WTC11 (cell line): ENCODE results near the gene TNK1.

Experiments used
- CTCF ChIP-seq: fragments of 200-600 bp; IDR thresholded peaks from 2 replicates; pipeline ENCODE4 v1.8.0; 2022; ENCODE audit warnings: antibody characterized with exemption
- ERG ChIP-seq: fragments of 250-450 bp; sonication (Bioruptor Pico); IDR thresholded peaks from 2 replicates; pipeline ENCODE4 v1.8.0; 2021; ENCODE audit warnings: mild to moderate bottlenecking
- KAT7 ChIP-seq: sonication (generic); formaldehyde crosslinking; IDR thresholded peaks from 2 replicates; pipeline ENCODE4 v1.8.1; 2023; ENCODE audit warnings: missing genetic modification reagents, mild to moderate bottlenecking, borderline replicate concordance
- SMAD3 ChIP-seq: sonication (generic); formaldehyde crosslinking; IDR thresholded peaks from 2 replicates; pipeline ENCODE4 v1.8.0; 2022; ENCODE audit warnings: missing genetic modification reagents, mild to moderate bottlenecking, borderline replicate concordance
- TF ChIP-seq, protein P1 (sequence below): sonication (generic); formaldehyde crosslinking; IDR thresholded peaks from 2 replicates; pipeline ENCODE4 v1.8.1; 2023; ENCODE audit warnings: mild to moderate bottlenecking, missing genetic modification reagents, borderline replicate concordance

DNA sequence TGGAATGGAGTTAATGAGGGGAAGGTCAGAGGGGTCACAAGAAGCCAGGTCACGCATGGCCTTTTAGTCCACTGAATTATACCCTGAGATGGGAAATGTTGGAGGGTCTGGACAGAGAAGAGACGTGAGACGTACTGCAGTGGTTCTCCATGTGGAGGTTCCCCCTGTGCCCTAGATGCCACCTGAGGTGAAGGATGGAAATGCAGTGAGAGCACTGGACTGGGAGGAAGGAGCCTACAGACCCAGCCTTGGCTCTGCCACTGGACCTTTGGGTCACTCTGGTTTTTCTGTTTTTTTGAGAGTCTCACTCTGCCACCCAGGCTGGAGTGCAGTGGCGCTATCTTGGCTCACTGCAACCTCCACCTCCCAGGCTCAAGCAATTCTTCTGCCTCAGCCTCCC lies 15.3 kb downstream of the TNK1 start:
- TF ChIP-seq ERG (CRISPR knock-in tag) (no peak), CTCF (no peak), SMAD3 (CRISPR knock-in tag) (no peak), KAT7 (CRISPR knock-in tag) (no peak)
- TF ChIP-seq, protein P1, sequence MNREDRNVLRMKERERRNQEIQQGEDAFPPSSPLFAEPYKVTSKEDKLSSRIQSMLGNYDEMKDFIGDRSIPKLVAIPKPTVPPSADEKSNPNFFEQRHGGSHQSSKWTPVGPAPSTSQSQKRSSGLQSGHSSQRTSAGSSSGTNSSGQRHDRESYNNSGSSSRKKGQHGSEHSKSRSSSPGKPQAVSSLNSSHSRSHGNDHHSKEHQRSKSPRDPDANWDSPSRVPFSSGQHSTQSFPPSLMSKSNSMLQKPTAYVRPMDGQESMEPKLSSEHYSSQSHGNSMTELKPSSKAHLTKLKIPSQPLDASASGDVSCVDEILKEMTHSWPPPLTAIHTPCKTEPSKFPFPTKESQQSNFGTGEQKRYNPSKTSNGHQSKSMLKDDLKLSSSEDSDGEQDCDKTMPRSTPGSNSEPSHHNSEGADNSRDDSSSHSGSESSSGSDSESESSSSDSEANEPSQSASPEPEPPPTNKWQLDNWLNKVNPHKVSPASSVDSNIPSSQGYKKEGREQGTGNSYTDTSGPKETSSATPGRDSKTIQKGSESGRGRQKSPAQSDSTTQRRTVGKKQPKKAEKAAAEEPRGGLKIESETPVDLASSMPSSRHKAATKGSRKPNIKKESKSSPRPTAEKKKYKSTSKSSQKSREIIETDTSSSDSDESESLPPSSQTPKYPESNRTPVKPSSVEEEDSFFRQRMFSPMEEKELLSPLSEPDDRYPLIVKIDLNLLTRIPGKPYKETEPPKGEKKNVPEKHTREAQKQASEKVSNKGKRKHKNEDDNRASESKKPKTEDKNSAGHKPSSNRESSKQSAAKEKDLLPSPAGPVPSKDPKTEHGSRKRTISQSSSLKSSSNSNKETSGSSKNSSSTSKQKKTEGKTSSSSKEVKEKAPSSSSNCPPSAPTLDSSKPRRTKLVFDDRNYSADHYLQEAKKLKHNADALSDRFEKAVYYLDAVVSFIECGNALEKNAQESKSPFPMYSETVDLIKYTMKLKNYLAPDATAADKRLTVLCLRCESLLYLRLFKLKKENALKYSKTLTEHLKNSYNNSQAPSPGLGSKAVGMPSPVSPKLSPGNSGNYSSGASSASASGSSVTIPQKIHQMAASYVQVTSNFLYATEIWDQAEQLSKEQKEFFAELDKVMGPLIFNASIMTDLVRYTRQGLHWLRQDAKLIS (CRISPR knock-in tag) = no peak
